HUDEP-2 (cell line): Measurements from ENCODE around the gene HSD3B1.
A peak's percentile ranks its signal among the peaks of the same experiment; 100 is the strongest.

Source experiments
- DNase-seq, 76 experiments: peaks; one replicate each; lab custom pipeline; 2025; ENCODE audit not compliant: unreplicated experiment in 76 of 76; lab: John Stamatoyannopoulos, UW

Gene HSD3B1

DNA sequence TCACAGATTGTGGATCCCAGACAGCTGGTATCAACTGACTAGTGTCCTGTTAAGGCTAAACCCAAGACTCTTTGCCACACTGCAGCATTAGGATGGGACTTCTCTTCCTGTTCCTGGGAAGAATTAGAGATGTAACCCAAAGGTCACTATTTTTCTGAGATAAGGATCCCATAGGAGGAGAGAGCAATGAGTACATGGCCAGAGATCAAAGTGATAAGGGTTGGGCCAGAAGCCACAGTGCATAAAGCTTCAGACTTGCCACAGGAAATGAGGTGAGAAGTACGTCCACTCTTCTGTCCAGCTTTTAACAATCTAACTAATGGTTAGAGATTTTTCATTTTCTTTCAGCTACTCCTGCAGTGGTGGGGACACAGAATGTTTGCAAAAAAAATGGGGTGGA is at the start of gene HSD3B1:
HSD3B1 (plus strand) TSS at position 270 of the 400 bp plus-strand sequence. CDS start 267 bp downstream, outside the sequence.
- no peak for DNase-seq

DNA sequence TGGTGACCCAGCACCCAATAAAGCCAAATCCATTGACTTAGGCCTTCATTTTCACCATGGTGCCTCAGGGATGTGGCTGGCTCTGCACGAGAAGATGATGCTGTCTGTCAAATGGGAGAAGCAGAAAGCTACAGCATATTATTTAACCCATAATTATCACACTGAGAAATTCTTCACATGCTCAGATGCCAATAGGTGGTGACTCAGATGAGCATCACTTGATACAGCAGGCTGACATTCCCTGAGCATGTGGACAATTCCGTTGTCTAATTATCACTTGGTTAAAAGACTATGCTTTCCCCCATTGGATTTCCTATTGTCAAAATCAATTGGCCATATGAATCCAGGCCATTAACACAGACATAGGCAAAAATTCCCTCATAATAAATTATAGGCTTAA is 44.0 kb upstream of the HSD3B1 start:
- DNase-seq: no peak

DNA sequence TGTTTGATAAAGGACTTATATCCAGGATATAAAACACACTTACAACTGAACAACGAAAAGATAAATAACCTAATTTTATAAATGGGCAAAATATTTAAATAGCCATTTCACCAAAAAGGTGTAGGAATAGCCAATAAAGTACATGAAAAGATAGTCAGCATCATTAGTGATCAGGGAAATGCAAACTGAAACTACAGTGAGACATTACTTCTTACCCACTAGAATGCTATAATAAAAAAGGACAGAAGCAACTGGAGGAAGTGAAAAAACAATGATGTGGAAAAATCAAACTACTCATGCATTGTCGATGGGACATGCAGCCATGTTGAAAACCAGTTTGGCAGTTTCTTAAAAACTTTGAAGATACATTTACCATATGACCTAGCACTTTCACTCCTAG is 43.4 kb upstream of the HSD3B1 start:
- DNase-seq: no peak

DNA sequence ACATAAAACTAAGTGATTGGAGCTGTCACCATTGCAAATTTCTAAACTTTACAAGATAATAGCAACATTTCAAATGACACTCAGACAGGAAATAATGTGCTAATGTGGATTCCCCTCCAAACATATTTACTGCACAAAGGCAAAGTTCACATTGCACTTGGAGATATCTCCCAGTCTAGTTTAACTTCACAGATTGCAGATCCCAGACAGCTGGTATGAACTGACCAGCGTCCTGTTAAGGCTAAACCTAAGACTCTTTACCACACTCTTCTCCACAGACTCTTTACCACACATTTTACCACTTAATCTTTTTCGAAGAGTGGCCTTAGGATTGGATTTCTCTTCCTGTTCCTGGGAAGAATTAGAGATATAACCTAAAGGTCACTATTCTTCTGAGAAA is 40.6 kb upstream of the HSD3B1 start:
- DNase-seq: no peak

DNA sequence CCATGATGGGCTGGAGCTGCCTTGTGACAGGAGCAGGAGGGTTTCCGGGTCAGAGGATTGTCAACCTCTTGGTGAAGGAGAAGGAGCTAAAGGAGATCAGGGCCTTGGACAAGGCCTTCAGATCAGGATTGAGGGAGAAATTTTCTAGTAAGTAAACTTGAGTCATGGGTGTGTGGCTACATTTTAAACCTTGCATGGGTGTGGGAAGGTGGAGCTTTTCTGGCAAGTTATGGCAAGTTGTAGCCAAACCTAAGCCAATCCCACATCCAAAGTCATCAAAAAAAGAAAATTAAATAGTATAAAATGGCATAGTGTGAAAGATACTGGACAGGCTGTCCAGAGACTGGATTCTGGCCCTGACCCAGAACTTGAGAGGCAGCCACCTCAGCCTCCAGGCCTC is 39.8 kb upstream of the HSD3B1 start:
- no peak for DNase-seq

DNA sequence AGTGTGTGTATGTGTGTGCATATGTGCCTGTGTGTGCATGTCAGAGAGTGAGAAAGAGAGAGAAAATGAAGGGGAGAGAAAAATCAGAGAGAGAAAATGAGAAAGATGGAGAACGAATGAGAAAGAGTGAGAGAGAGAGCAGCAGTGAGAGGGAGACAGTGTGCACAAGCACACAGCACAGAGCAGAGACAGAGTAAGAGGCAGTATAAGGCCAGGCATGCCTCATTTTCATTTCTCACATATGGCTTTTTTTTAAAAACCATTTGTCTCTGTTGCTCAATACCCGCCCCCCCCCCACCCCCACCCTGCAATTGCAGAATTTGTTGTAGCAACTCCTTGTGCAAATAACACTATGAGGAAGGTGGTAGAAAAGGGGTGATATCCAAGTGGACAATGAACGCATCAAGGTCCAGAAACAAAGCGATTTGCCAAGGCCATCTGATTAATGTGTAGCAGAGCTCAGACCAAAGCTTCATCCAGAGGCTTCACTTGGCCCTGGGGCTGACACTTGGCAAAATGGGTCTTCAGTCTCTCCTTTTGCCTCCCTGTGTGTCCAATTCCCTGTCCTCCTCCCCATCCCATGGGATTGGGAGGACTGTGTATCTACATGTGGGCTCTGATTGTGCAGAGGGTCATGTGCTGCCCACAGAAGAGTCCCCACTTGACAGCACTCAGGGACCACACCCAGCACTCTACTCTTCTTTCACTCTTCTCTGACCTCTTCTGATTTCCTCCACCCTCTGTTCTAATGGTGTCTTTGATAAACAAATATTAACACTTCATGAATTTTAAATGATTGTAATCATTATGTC is 38.9 kb upstream of the HSD3B1 start:
- DNase-seq: no peak

DNA sequence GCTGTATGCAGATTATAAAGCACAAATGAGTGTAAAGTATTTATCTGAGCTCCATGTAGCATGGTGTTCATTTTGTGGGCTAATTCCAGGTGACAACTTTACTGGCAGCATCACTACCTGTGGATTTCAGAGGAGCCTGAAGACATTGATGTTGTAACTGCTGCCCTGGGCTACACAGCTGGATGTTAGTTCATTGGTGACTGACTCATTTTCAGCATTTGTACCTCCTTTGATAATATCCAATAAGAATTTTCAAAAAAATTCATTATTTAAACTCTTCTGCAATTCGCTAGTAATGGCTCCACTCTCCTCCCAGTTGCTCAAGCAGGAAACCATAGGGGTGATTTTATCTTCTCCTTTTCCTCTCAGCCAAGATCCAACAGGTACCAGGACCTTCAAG is 37.3 kb upstream of the HSD3B1 start:
- DNase-seq: no peak

DNA sequence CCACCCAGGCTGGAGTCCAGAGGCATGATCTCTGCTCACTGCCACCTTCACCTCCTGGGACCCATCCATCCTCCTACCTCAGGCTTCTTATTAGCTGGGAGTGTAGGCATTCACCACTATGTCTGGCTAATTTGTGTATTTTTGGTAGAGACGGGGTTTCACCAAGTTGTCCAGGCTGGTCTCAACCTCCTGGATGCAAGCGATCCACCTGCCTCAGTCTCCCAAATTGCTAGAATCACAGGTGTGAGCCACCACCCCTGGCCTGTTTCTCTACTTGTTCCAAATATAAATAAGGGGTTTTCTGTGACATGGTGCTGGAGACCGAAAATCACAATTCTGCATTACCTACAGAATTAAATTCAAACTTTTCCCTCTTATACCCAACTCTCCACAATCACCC is 36.6 kb upstream of the HSD3B1 start:
- no peak for DNase-seq

DNA sequence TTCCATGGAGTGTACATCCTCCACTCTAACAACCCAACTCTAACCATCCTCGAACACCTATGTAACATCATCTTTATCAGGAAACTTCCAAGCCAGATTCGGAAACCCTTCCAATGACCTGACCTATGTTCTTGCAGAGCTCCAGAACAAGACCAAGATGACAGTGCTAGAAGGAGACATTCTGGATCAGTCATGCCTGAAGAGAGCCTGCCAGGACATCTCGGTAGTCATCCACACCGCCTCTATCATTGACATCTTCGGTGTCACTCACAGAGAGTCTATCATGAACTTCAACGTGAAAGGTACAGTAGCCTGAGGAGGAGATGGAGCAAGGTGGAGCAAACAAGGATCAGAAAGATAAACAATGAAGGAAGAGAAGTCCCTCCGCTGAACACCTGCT is 36.1 kb upstream of the HSD3B1 start:
- no peak for DNase-seq

DNA sequence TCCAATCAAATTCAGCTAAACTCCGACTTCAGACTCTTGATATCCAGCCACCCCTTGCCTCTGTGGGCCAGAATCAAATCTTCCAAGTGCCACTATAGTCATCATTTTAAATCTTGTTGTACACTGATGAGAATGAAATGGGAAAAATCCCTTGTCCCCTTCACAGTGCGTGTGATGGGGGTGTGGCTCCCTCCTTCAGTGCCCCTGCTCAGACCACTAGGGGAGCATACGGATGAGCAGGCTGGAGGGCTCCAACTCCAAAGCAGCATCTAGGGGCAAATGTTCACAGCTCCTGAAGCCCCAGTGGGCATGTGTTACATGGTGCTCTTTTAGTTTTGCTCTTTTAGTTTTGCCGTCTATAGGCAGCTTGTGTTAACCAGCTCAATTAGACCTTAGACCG is 35.4 kb upstream of the HSD3B1 start:
- no peak for DNase-seq

DNA sequence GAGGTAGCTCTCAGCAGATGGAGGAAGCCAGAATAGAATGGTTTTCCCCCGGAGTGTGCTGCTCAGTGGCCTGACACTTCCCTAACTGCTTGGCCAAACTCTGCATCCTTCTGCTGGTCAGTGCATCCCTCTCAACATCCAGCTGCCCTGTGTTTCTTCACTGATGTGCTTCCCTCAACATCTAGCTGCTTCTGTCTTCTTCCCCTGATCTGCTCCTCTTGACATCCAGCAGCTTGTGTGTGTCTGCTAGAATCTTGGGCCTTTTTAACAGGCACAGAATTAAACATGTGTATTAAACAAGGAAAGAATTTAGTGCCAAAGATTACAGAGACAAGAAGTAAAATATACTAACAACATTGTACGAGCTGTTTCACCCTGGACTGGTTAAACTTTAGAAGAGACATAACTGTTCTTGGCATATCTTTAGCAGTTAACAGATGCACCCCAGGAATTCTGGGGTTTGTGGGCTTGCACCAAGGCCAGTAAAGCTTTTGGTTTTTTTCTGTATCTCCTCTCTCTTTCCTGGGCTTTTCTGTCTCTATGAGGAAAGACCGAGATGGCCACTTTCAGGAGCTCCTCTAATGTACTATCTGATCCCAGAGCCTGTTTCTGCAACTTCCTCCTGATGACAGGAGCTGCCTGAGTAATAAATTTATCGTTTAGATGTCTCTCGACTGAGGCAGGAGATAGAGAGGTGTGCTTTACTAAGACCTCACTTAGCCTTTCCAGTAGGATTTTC is 34.8 kb upstream of the HSD3B1 start:
- no peak for DNase-seq

DNA sequence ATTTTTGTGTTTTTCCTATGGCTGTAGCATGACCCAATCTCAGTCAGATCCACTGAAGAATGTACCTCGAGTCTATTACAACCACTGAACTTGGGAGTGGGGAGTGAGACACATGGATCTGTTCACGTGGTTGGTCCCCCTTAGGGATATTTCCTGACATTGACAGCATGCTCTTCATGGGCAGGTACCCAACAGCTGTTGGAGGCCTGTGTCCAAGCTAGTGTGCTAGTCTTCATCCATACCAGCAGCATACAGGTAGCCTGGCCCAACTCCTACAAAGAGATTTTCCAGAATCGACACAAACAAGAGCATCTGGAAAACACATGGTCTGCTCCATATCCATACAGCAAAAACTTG is 34.2 kb upstream of the HSD3B1 start:
- DNase-seq: no peak

DNA sequence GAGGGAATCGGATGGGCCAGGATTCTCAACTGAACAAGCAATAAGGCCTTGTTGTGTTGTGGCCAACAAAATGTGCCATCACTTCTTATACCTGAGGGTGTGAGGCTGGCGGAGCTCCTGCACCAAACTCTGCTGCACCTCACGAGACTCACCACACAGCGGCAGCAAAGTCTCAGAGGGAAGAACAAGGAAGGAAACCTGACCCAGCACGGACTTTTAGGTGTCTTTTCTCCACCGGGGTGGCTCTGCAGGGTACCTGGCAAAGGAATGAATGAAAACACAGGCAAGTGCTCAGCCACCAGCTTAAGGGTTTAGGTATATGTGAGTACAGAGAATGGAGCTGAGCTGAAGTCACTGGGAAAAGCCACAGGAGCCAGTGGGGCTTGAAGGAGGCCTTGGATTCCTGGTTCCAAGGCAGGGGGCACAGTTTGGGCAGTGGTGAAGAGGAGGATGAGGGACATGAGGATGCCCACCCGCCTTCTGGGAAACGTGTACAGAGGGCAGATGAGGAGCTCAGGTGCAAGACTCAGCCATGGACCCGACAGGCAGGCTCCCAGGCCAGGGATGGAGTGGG is 31.1 kb upstream of the HSD3B1 start:
- peak in 35 of 76 experiments; percentile 2 to 55 (median 15) for DNase-seq

DNA sequence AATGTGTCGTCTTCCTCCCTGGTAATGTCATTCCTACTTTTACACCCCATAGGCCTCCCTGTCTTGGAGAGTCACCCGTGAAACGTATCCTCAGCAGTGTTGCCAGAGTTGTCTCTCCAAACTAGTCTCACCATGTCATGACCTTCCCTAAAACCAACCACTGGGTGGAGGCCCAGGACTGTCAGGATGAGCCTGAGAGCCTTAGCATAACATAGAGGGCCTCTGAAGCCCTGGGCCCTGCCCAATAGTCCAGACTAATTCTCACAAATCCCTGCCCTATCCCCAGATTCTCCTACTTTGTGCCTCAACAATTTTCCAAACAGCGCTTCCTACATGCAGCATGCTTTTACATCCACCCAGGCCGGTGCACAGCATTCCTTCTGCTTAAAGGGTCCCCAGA is 29.3 kb upstream of the HSD3B1 start:
- no peak for DNase-seq

DNA sequence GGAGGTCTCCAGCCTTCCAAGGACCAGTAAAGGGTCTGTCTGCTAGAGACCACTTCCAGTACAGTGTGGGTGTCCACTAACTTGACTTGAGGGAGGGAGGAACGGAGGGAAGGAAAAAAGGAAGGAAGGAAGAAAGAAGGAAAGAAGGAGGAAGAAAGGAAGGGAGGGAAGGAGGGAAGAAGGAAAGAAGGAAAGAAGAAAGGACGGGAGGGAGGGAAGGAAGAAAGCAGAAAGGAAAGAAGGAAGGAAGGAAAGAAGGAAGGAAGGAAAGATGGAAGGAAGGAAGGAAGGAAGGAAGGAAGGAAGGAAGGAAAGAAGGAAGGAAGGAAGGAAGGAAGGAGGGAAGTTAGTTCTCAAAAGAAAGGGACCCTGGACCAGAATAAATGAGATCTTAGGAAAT is 26.8 kb upstream of the HSD3B1 start:
- DNase-seq: no peak

DNA sequence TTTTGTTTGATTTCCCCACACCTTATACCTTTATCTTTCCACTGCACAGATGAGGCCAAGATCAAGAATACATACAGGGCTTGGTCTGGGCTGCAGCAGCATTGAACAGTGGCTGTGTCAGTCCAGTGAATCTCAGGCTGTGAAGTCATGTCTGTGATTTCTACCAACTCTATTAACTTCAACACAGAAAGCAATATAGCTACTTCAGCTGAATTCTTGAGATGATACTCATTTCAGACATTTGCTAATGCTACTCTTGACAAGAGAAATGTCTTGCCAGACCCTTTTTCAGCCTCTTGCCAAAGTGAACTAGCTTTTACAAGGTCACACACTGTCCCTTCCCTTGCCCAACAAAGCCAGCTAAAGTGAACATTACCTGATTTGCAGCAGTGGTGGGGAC is 25.1 kb upstream of the HSD3B1 start:
- no peak for DNase-seq

DNA sequence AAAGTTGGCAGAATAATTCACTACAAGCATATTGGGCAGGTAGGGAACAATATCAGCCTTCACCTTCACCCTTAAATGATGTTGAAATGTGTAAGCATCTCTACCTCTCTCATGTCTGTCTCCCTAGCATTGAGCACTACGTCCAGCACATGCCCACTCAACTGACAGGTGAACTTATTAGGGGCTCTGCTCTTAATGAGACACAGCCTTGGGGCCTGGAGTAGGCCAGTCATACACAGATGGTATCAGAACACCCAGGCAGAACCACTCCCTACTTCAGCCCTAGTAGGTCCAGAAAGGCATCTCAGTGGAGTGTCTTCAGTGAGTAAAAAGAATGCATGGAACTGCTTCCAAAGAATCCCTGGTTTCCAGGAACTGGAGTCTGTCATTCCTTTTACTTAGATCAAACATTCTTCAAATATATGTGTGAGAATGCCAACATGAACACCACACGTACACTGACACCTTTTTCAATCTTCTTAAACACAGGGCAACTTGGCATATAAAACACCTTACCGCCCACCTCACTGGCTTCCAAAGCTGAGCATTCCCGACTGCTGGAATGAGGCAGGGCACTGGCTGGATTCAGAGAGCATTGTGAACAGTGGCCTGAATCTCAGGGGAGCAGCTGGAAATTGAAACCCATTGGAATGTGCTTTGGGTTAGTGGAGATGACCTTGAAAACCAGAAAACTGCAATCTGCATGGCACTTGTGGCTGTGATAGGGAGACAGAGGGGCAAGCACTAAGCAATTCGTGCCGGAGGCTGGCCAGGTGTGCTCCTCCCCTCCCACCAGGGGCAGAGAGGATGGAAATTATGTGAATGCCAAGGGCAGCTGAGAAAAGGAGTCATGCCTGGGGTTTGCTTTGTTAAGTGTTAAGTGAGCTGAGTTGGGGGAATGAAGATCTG is 24.2 kb upstream of the HSD3B1 start:
- DNase-seq: no peak

DNA sequence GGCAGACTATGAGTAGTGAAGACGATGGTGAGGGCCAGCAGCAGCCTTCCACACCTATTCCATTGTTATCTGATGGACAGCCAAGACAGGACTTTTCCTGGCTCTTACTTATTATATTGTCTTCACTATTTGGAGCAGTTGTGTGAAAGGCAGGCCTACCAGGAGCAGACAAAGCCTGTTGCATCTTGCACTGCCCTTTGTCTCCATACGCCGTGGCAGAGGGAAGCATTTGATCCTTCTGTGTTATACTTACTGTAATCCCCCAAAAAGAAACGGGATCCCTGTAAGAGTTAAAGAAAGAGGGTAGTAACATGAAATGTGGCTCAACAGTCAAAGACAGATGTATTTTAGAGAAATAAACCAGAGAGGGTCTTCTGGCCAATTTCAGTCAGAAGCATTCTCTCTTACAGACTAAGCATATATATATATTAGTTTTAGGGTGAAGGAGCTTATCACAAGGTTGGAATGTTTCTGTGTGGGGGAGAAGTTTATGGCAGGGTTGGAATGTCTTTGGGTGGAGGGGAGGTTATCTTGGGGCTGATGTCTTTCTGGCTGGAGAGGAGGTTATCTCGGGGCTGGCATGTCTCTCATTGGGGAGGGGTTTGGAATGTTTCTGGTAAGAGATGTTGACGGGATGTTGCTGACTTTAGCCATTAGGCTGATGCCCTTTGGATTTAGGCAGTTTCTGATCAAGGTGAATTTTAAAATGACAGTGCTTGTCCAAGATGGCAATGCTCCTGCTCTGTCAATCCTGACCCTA is 23.4 kb upstream of the HSD3B1 start:
- no peak for DNase-seq

DNA sequence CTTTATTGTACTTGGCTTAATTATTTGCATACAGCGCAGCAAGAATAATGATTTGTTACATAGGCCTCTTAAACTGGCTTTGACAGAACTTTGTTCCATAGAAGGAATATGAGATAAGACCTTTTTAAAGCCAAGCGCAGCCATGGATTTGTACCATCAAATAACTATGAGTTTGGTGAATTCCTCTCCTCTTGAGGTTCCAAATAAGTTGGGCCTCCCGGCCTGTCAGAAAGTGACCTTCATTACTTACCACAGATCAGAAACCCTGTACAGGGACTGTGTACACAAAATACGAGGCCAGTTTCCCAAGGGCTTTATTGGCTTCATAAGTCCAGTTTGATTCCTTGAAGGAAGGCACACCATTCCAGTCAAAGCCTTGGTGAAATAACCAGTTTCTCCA is 21.8 kb upstream of the HSD3B1 start:
- DNase-seq: no peak

DNA sequence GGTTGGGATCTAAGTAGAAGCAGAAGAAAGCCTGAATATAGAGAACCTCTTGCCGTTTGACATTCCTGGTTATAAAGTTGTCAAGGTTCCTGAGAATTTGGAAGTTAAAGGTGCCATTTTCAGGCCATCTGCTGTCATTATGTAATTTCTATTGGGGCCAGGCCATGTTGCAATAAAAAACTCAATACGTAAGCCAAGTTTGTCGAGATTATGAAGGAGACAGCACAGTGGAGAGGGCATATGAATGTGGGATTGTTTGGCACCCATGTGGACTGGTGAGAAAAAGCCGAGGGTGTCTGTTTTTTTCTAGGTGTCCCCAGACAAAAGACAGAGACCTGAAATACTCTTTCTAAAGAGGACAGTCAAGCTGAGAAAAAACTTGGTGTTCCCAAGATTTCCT is 18.8 kb upstream of the HSD3B1 start:
- no peak for DNase-seq
